Sigmoid colon (tissue), 4 donors: ENCODE data around the gene INKA1.

Experiments used
- EP300 ChIP-seq, 4 donors: sonication (generic); formaldehyde crosslinking; IDR thresholded peaks; one replicate each; pipeline ENCODE4 v1.6.1; 2017; ENCODE audit warnings: antibody characterized with exemption in 4 of 4
- POLR2A ChIP-seq, 2 donors: fragments of 450-650 bp; IDR thresholded peaks; one replicate each; pipeline ENCODE4 v1.6.1; 2016; ENCODE audit warnings: antibody characterized with exemption in 2 of 2, mild to moderate bottlenecking in 2 of 2, moderate library complexity in 2 of 2

DNA sequence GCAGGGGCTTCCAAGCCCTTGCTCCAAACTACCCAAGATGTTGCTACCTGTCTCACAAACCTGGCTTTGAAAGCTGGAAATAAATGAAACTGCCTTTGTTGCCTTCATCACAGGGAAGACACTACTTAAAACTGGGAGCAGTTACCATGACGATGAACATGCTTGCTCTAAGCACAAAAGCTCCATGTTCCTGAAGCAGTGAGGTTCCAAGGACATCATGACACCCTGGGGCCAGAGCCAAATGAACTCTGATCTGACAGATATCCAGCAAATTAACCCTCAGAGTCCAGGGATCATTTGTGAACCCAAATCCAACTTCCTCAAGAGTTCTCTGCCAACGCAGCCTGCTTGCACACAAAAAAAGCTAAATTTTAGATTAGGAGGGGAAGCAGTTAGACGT, 42.6 kb downstream of the INKA1 start:
- no peak for TF ChIP-seq EP300 (IDR thresholded peaks at IDR 0.05)
- no peak for TF ChIP-seq POLR2A (IDR thresholded peaks at IDR 0.05)
